GM18508 (cell line): Measurements from ENCODE around the gene HYKK.

Source experiments
- ATAC-seq: cut with Tn5 transposase; IDR thresholded peaks from one replicate; pipeline ENCODE4 v1.9.1; 2021; ENCODE audit warnings: moderate number of reproducible peaks; ENCODE audit not compliant: insufficient read depth, unreplicated experiment

HYKK gene

DNA sequence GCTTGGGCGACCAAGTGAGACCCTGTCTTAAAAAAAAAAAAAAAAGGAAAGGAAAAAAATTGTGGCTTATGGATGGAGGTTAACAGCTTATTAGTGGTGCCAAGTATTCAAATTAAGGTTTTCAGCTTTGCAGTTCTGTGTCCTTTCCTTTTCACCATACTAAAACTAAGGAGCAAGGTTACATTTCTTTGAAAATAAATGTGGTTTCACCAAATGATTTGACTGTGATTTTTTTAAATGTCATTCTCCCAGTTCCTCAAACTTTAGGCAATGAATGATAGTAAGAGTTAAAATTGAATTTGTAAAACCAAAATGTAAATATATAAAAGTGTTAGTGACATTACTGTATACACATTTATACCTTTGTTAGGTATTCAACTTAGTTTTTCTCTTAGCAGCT lies 67.6 kb downstream of the HYKK start:
- ATAC-seq: no peak
